HEK293 (cell line): Measurements from ENCODE around the gene SENP7.
"Not testable (repeated sequence)": the region's sequence is repeated elsewhere in the genome, so short reads cannot be mapped to it uniquely, and the experiment has no call there.

Experiments
- CTCF ChIA-PET: fragments of 350-600 bp; formaldehyde crosslinking; extraction: SDS; loops from one replicate; lab custom pipeline; 2021; ENCODE audit warnings: antibody characterized with exemption; lab: Yijun Ruan, JAX
- POLR2A ChIA-PET: fragments of 300-600 bp; formaldehyde crosslinking; extraction: SDS; loops from one replicate; lab custom pipeline; 2020; ENCODE audit warnings: antibody characterized with exemption, inconsistent platforms; lab: Yijun Ruan, JAX
- H3K27ac ChIP-seq: fragments of 200-500 bp; sonication (Bioruptor generic); 2 replicates; pipeline ENCODE4 v1.5.1; 2014; ENCODE audit warnings: low read depth, low read length, control low read depth, inconsistent platforms; ENCODE audit errors: extremely low read depth
- H3K36me3 ChIP-seq, 2 experiments: fragments of 200-500 bp in 1 of 2; sonication (Bioruptor generic) in 1 of 2; 1 replicate in 1 of 2; 2 replicates in 1 of 2; pipeline ENCODE4 v1.5.1; 2014 to 2017; ENCODE audit warnings: inconsistent platforms in 2 of 2, low read length in 2 of 2; ENCODE audit not compliant: control insufficient read depth in 2 of 2, insufficient read depth in 1 of 2
- H3K4me1 ChIP-seq: fragments of 200-500 bp; sonication (Bioruptor generic); 2 replicates; pipeline ENCODE4 v1.5.1; 2014; ENCODE audit warnings: mild to moderate bottlenecking, low read length, inconsistent platforms; ENCODE audit not compliant: control insufficient read depth, insufficient read depth
- H3K4me3 ChIP-seq: 2 replicates; pipeline ENCODE4 v1.5.1; 2011; ENCODE audit warnings: low read depth, mild to moderate bottlenecking, control low read depth, low read length, moderate library complexity
- H3K9me3 ChIP-seq: fragments of 200-500 bp; sonication (Bioruptor generic); 2 replicates; pipeline ENCODE4 v1.5.1; 2014; ENCODE audit warnings: low read depth, low read length, inconsistent platforms; ENCODE audit not compliant: control insufficient read depth, insufficient read depth
- PRDM1 ChIP-seq: fragments of 450-650 bp; formaldehyde crosslinking; IDR thresholded peaks from 2 replicates; pipeline ENCODE4; 2016; ENCODE audit warnings: missing biosample characterization, missing genetic modification characterization
- SETDB1 ChIP-seq: IDR thresholded peaks from one replicate; pipeline ENCODE4 v1.6.1; 2017; ENCODE audit warnings: mild to moderate bottlenecking, low read length, moderate library complexity, mixed read lengths; ENCODE audit not compliant: insufficient read length
- SP3 ChIP-seq: fragments of 450-650 bp; formaldehyde crosslinking; IDR thresholded peaks from 2 replicates; pipeline ENCODE4 v1.5.1; 2016; ENCODE audit warnings: missing biosample characterization, missing genetic modification characterization
- ZNF157 ChIP-seq: fragments of 450-650 bp; formaldehyde crosslinking; IDR thresholded peaks from 2 replicates; pipeline ENCODE4 v1.5.1; 2016; ENCODE audit warnings: missing biosample characterization, missing genetic modification characterization
- ZNF174 ChIP-seq: fragments of 450-650 bp; formaldehyde crosslinking; IDR thresholded peaks from 2 replicates; pipeline ENCODE4 v1.5.0; 2017; ENCODE audit warnings: missing biosample characterization, mild to moderate bottlenecking, missing genetic modification characterization
- ZNF37A ChIP-seq: fragments of 450-650 bp; IDR thresholded peaks from 2 replicates; pipeline ENCODE4 v1.5.1; 2018; ENCODE audit warnings: missing biosample characterization, missing genetic modification characterization
- ZNF449 ChIP-seq: fragments of 450-650 bp; formaldehyde crosslinking; IDR thresholded peaks from 2 replicates; pipeline ENCODE4 v1.5.1; 2017; ENCODE audit warnings: missing biosample characterization, mild to moderate bottlenecking, missing genetic modification characterization, moderate library complexity
- ZNF48 ChIP-seq: fragments of 450-650 bp; formaldehyde crosslinking; IDR thresholded peaks from 2 replicates; pipeline ENCODE4 v1.5.1; 2016; ENCODE audit warnings: missing biosample characterization, missing genetic modification characterization
- ZNF549 ChIP-seq: fragments of 450-650 bp; IDR thresholded peaks from 2 replicates; pipeline ENCODE4 v1.5.1; 2018; ENCODE audit warnings: missing biosample characterization, missing genetic modification characterization, mild to moderate bottlenecking, inconsistent platforms, moderate library complexity
- ZNF670 ChIP-seq: fragments of 450-650 bp; formaldehyde crosslinking; IDR thresholded peaks from 2 replicates; pipeline ENCODE4 v1.5.1; 2016; ENCODE audit warnings: missing biosample characterization, missing genetic modification characterization, low read depth
- TF ChIP-seq, protein P1 (sequence below): fragments of 450-650 bp; formaldehyde crosslinking; IDR thresholded peaks from 2 replicates; pipeline ENCODE4; 2016; ENCODE audit warnings: missing biosample characterization, missing genetic modification characterization
- TF ChIP-seq, protein P2 (sequence below): fragments of 450-650 bp; formaldehyde crosslinking; IDR thresholded peaks from 2 replicates; pipeline ENCODE4 v1.5.1; 2016; ENCODE audit warnings: missing biosample characterization, missing genetic modification characterization
- TF ChIP-seq, protein P3 (sequence below): fragments of 450-650 bp; formaldehyde crosslinking; IDR thresholded peaks from 2 replicates; pipeline ENCODE4 v1.5.1; 2016; ENCODE audit warnings: missing biosample characterization, missing genetic modification characterization
- TF ChIP-seq, protein P4 (sequence below): fragments of 450-650 bp; formaldehyde crosslinking; conservative IDR thresholded peaks from 2 replicates; pipeline ENCODE4 v1.5.1; 2016; ENCODE audit warnings: low read depth, missing biosample characterization, missing genetic modification characterization

SENP7 gene

GRCh38 chr3:101454629-101455028, 58.4 kb downstream of the SENP7 start (continued):
- TF ChIP-seq ZNF449 (tag by site-specific recombination) (no peak), PRDM1 (no peak)

DNA sequence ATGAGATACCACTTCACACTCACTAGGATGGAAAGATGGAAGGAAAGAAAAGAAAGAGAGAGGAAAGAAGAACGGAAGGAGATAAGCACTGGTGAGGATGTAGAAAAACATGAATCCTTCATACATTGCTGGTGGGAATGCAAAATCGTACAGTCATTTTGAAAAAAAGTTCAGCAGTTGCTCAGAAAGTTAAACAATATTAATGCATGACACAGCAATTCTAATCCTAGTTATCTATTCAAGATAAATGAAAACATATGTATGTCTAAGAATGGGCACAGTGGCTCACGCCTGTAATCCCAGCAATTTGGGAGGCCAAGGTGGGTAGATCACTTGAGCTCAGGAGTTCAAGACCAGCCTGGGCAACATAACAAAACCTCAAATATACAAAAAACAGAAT, 59.1 kb downstream of the SENP7 start:
- TF ChIP-seq SETDB1 (no peak), SP3 (tag by site-specific recombination) (no peak), ZNF157 (tag by site-specific recombination) (no peak), ZNF48 (tag by site-specific recombination) (no peak), ZNF549 (tag by site-specific recombination) (no peak), ZNF37A (tag by site-specific recombination) (no peak)
- TF ChIP-seq, protein P1, sequence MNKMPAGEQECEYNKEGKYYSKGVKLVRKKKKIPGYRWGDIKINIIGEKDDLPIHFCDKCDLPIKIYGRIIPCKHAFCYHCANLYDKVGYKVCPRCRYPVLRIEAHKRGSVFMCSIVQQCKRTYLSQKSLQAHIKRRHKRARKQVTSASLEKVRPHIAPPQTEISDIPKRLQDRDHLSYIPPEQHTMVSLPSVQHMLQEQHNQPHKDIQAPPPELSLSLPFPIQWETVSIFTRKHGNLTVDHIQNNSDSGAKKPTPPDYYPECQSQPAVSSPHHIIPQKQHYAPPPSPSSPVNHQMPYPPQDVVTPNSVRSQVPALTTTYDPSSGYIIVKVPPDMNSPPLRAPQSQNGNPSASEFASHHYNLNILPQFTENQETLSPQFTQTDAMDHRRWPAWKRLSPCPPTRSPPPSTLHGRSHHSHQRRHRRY (tag by site-specific recombination) = no peak
- TF ChIP-seq, protein P2, sequence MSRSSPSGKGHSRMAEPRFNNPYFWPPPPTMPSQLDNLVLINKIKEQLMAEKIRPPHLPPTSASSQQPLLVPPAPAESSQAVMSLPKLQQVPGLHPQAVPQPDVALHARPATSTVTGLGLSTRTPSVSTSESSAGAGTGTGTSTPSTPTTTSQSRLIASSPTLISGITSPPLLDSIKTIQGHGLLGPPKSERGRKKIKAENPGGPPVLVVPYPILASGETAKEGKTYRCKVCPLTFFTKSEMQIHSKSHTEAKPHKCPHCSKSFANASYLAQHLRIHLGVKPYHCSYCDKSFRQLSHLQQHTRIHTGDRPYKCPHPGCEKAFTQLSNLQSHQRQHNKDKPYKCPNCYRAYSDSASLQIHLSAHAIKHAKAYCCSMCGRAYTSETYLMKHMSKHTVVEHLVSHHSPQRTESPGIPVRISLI (tag by site-specific recombination) = no peak
- peaks cover 0 to 4% of the 10 kb centered on the region in 2 experiments; a peak in 1 of 3 replicates for H3K36me3 ChIP-seq
- CTCF ChIA-PET = no interaction called here
- H3K9me3 ChIP-seq = no peaks in the 10 kb centered on the region
- H3K4me3 ChIP-seq = no peak overlapping the region
- no peak overlapping the region for H3K27ac ChIP-seq
- H3K4me1 ChIP-seq = no peaks in the 10 kb centered on the region
- POLR2A ChIA-PET = no interaction called here

GRCh38 chr3:101438641-101439040, 74.4 kb downstream of the SENP7 start:
- POLR2A ChIA-PET, H3K27ac ChIP-seq, H3K36me3 ChIP-seq, H3K4me3 ChIP-seq, H3K4me1 ChIP-seq, H3K9me3 ChIP-seq, CTCF ChIA-PET: not testable (repeated sequence)

- TF ChIP-seq ZNF670 = no peak
- TF ChIP-seq ZNF549 (tag by site-specific recombination) = no peak
- no peak for TF ChIP-seq ZNF174 (tag by site-specific recombination)
- TF ChIP-seq, protein P3, sequence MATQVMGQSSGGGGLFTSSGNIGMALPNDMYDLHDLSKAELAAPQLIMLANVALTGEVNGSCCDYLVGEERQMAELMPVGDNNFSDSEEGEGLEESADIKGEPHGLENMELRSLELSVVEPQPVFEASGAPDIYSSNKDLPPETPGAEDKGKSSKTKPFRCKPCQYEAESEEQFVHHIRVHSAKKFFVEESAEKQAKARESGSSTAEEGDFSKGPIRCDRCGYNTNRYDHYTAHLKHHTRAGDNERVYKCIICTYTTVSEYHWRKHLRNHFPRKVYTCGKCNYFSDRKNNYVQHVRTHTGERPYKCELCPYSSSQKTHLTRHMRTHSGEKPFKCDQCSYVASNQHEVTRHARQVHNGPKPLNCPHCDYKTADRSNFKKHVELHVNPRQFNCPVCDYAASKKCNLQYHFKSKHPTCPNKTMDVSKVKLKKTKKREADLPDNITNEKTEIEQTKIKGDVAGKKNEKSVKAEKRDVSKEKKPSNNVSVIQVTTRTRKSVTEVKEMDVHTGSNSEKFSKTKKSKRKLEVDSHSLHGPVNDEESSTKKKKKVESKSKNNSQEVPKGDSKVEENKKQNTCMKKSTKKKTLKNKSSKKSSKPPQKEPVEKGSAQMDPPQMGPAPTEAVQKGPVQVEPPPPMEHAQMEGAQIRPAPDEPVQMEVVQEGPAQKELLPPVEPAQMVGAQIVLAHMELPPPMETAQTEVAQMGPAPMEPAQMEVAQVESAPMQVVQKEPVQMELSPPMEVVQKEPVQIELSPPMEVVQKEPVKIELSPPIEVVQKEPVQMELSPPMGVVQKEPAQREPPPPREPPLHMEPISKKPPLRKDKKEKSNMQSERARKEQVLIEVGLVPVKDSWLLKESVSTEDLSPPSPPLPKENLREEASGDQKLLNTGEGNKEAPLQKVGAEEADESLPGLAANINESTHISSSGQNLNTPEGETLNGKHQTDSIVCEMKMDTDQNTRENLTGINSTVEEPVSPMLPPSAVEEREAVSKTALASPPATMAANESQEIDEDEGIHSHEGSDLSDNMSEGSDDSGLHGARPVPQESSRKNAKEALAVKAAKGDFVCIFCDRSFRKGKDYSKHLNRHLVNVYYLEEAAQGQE (tag by site-specific recombination) = peak; percentile 55; the same call in 1 of the 2 replicates
- TF ChIP-seq, protein P4, sequence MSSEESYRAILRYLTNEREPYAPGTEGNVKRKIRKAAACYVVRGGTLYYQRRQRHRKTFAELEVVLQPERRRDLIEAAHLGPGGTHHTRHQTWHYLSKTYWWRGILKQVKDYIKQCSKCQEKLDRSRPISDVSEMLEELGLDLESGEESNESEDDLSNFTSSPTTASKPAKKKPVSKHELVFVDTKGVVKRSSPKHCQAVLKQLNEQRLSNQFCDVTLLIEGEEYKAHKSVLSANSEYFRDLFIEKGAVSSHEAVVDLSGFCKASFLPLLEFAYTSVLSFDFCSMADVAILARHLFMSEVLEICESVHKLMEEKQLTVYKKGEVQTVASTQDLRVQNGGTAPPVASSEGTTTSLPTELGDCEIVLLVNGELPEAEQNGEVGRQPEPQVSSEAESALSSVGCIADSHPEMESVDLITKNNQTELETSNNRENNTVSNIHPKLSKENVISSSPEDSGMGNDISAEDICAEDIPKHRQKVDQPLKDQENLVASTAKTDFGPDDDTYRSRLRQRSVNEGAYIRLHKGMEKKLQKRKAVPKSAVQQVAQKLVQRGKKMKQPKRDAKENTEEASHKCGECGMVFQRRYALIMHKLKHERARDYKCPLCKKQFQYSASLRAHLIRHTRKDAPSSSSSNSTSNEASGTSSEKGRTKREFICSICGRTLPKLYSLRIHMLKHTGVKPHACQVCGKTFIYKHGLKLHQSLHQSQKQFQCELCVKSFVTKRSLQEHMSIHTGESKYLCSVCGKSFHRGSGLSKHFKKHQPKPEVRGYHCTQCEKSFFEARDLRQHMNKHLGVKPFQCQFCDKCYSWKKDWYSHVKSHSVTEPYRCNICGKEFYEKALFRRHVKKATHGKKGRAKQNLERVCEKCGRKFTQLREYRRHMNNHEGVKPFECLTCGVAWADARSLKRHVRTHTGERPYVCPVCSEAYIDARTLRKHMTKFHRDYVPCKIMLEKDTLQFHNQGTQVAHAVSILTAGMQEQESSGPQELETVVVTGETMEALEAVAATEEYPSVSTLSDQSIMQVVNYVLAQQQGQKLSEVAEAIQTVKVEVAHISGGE (tag by site-specific recombination) = no peak
Observed at GRCh38 chr3:101433652-101434051, 79.4 kb downstream of the SENP7 start.

More at GRCh38 chr3:101433652-101434051, 79.4 kb downstream of the SENP7 start:
- no peak overlapping the region for H3K4me3 ChIP-seq
- H3K27ac ChIP-seq = no peak overlapping the region
- POLR2A ChIA-PET = no interaction called here
- no peaks in the 10 kb centered on the region for H3K9me3 ChIP-seq
- H3K4me1 ChIP-seq = no peaks in the 10 kb centered on the region
- no peaks in the 10 kb centered on the region for H3K36me3 ChIP-seq
- CTCF ChIA-PET = no interaction called here
